Chondrocyte (in vitro differentiated cells): ENCODE data around the gene JUP. TPM values are rescaled to one million over a fixed set of nuclear protein-coding genes. Genes with fewer than 3 reads are reported as not detected.

Experiments
- DNase-seq: peaks from one replicate; pipeline ENCODE4 v3.0.0; 2021; ENCODE audit warnings: mixed read lengths, low spot score
- H3K27ac Mint-ChIP-seq: one replicate; pipeline ENCODE4 v1.8.0; 2021; ENCODE audit warnings: mild to moderate bottlenecking, moderate library complexity, mixed read lengths; ENCODE audit not compliant: unreplicated experiment
- H3K27me3 Mint-ChIP-seq: 2 replicates; pipeline ENCODE4 v1.8.0; 2021; ENCODE audit warnings: low read depth, mixed read lengths
- H3K36me3 Mint-ChIP-seq: 2 replicates; pipeline ENCODE4 v1.8.0; 2021; ENCODE audit warnings: low read depth, mixed read lengths
- H3K4me1 Mint-ChIP-seq: 2 replicates; pipeline ENCODE4 v1.8.0; 2021; ENCODE audit warnings: low read depth, mild to moderate bottlenecking, mixed read lengths
- H3K4me3 Mint-ChIP-seq: one replicate; pipeline ENCODE4 v1.8.0; 2021; ENCODE audit warnings: mild to moderate bottlenecking, moderate library complexity, mixed read lengths; ENCODE audit not compliant: unreplicated experiment
- H3K9me3 Mint-ChIP-seq: 2 replicates; pipeline ENCODE4 v1.8.0; 2021; ENCODE audit warnings: low read depth, mixed read lengths
- CTCF ChIP-seq: fragments of 200-600 bp; sonication (generic); IDR thresholded peaks from 2 replicates; pipeline ENCODE4 v1.5.0; 2021; ENCODE audit warnings: antibody characterized with exemption, mild to moderate bottlenecking, moderate library complexity
- total RNA-seq: library from RNA; stranded (reverse); gene quantifications from 3 replicates; pipeline ENCODE4 v1.2.1, GENCODE V29; 2021

The JUP gene
- total RNA-seq, 1 donor from 2014 or later, result 18.8 TPM

- Mint-ChIP-seq H3K27ac (peak within 1 kb of the TSS; percentile 95), H3K36me3 (peaks cover 15% of the 10 kb centered on the region), H3K27me3 (no peaks in the 10 kb centered on the region), H3K9me3 (no peaks in the 10 kb centered on the region), H3K4me1 (peaks cover 46% of the 10 kb centered on the region), H3K4me3 (peak within 1 kb of the TSS; percentile 99)
- TF ChIP-seq CTCF, result no peak
- peak; percentile 96 for DNase-seq
Measured at GRCh38 chr17:41812381-41813151, 26.1 kb upstream of the JUP start, which contains the start of gene FKBP10. FKBP10 (plus strand) TSS chr17:41813004; CDS start chr17:41813035, 31 bp downstream.

GRCh38 chr17:41811549-41812380, 25.3 kb upstream of the JUP start, which contains the start of gene P3H4:
P3H4 (minus strand) TSS chr17:41811949; CDS start chr17:41811915, 34 bp downstream.
- DNase-seq, result no peak
- TF ChIP-seq CTCF, result peak; percentile 83
- H3K4me3 Mint-ChIP-seq, result peak within 1 kb of the TSS; percentile 99
- H3K27me3 Mint-ChIP-seq, result no peaks in the 10 kb centered on the region
- peaks cover 12% of the 10 kb centered on the region for H3K36me3 Mint-ChIP-seq
- peaks cover 41% of the 10 kb centered on the region for H3K4me1 Mint-ChIP-seq
- no peaks in the 10 kb centered on the region for H3K9me3 Mint-ChIP-seq
- H3K27ac Mint-ChIP-seq, result peak within 1 kb of the TSS; percentile 95

GRCh38 chr17:41810659-41811548, 24.4 kb upstream of the JUP start:
- no peaks in the 10 kb centered on the region for H3K27me3 Mint-ChIP-seq
- H3K4me3 Mint-ChIP-seq, result peak overlapping the region; percentile 82
- peaks cover 15% of the 10 kb centered on the region for H3K36me3 Mint-ChIP-seq
- peaks cover 35% of the 10 kb centered on the region for H3K4me1 Mint-ChIP-seq
- DNase-seq, result no peak
- H3K9me3 Mint-ChIP-seq, result no peaks in the 10 kb centered on the region
- H3K27ac Mint-ChIP-seq, result peak overlapping the region; percentile 59
- no peak for TF ChIP-seq CTCF

GRCh38 chr17:41806685-41807445, 20.4 kb upstream of the JUP start:
- peaks cover 19% of the 10 kb centered on the region for H3K4me1 Mint-ChIP-seq
- no peak for TF ChIP-seq CTCF
- no peak overlapping the region for H3K27ac Mint-ChIP-seq
- H3K36me3 Mint-ChIP-seq, result peaks cover 12% of the 10 kb centered on the region
- no peaks in the 10 kb centered on the region for H3K9me3 Mint-ChIP-seq
- no peak overlapping the region for H3K4me3 Mint-ChIP-seq
- no peak for DNase-seq
- H3K27me3 Mint-ChIP-seq, result no peaks in the 10 kb centered on the region
